T-helper 1 cell (primary cell): ENCODE results near the gene STYK1.

ENCODE experiments used
- DNase-seq, 5 donors: peaks; one replicate each; pipeline ENCODE4 v3.0.0-alpha.2; 2012 to 2020
- total RNA-seq, 4 donors: gene quantifications; one replicate each; lab custom pipeline; 2026; lab: John Stamatoyannopoulos, UW

The STYK1 gene
- 0 to 0.30 (median 0.08) reads per million in 4 donors for total RNA-seq

GRCh38 chr12:10673659-10674384 lies at the start of gene STYK1:
Gene STYK1 (minus strand): TSS chr12:10674052. CDS start chr12:10634618, 39,434 bp downstream.
- peak; percentile 14 to 85 (median 47) for DNase-seq

- DNase-seq = peak in 2 of 5 donors; percentile 1 to 56
These were observed 49.3 kb upstream of the STYK1 start, which contains the start of gene YBX3 for GRCh38 chr12:10722905-10723746. Gene YBX3 (minus strand): TSS chr12:10723323. CDS start chr12:10723111, 212 bp downstream.

- DNase-seq = peak in 3 of 5 donors; percentile 3 to 46 (median 5)
These were observed 48.7 kb upstream of the STYK1 start for GRCh38 chr12:10722502-10722904.

GRCh38 chr12:10721651-10722501 lies 48.0 kb upstream of the STYK1 start:
- peak in 2 of 5 donors; percentile 22 to 68 for DNase-seq

GRCh38 chr12:10720974-10721650 lies 47.3 kb upstream of the STYK1 start:
- no peak for DNase-seq

GRCh38 chr12:10719482-10719881 lies 45.6 kb upstream of the STYK1 start:
- DNase-seq = no peak

- DNase-seq = no peak
These were observed 44.5 kb upstream of the STYK1 start for GRCh38 chr12:10718279-10718821.

GRCh38 chr12:10717410-10717809 lies 43.6 kb upstream of the STYK1 start:
- no peak for DNase-seq

- no peak for DNase-seq
These were observed 43.0 kb upstream of the STYK1 start for GRCh38 chr12:10716704-10717315.

GRCh38 chr12:10716277-10716676 lies 42.4 kb upstream of the STYK1 start:
- DNase-seq = no peak

- no peak for DNase-seq
These were observed 41.6 kb upstream of the STYK1 start for GRCh38 chr12:10715491-10715890.

GRCh38 chr12:10709808-10710207 lies 36.0 kb upstream of the STYK1 start:
- no peak for DNase-seq

- no peak for DNase-seq
These were observed 35.0 kb upstream of the STYK1 start for GRCh38 chr12:10708862-10709261.

- DNase-seq = no peak
These were observed 31.8 kb upstream of the STYK1 start for GRCh38 chr12:10705655-10706054.

GRCh38 chr12:10701843-10702242 lies 28.0 kb upstream of the STYK1 start:
- DNase-seq = no peak

- peak in 1 of 5 donors; percentile 43 for DNase-seq
These were observed 27.4 kb upstream of the STYK1 start for GRCh38 chr12:10701131-10701681.

GRCh38 chr12:10700581-10700980 lies 26.7 kb upstream of the STYK1 start:
- no peak for DNase-seq

- DNase-seq = no peak
These were observed 24.0 kb upstream of the STYK1 start for GRCh38 chr12:10697862-10698261.

GRCh38 chr12:10697156-10697555 lies 23.3 kb upstream of the STYK1 start:
- no peak for DNase-seq

- no peak for DNase-seq
These were observed 17.1 kb upstream of the STYK1 start for GRCh38 chr12:10690906-10691305.

GRCh38 chr12:10689146-10689545 lies 15.3 kb upstream of the STYK1 start:
- no peak for DNase-seq
